Motor neuron (in vitro differentiated cells): Measurements from ENCODE around the gene FBXO7. TPM values are rescaled to one million over a fixed set of nuclear protein-coding genes. Genes with fewer than 3 reads are reported as not detected.

Experiments used
- ATAC-seq, 8 experiments: fragments of 200-7000 bp; cut with Tn5 transposase; replicated peaks in 6 of 8; 2 replicates each; pipeline ENCODE4 v1.8.0; 2021; ENCODE audit warnings: mild to moderate bottlenecking in 8 of 8, moderate library complexity in 8 of 8
- H3K27ac ChIP-seq, 2 donors: fragments of 250-450 bp; sonication (Bioruptor Pico); 2 replicates each; pipeline ENCODE4 v1.9.0; 2021; ENCODE audit warnings: antibody characterized with exemption in 2 of 2, mild to moderate bottlenecking in 2 of 2, moderate library complexity in 1 of 2
- H3K4me1 ChIP-seq, 2 donors: fragments of 250-450 bp; sonication (Bioruptor Pico); replicated peaks in 1 of 2; 2 replicates each; pipeline ENCODE4 v1.6.1; 2021; ENCODE audit warnings: antibody characterized with exemption in 2 of 2, mild to moderate bottlenecking in 2 of 2, moderate library complexity in 1 of 2
- H3K4me3 ChIP-seq, 5 donors: fragments of 250-450 bp; sonication (Bioruptor Pico); 2 replicates each; pipeline ENCODE4 v1.9.0; 2021; ENCODE audit warnings: antibody characterized with exemption in 5 of 5, mild to moderate bottlenecking in 5 of 5, moderate library complexity in 4 of 5
- WGBS, 10 experiments: fragments of 450-650 bp; shearing (Covaris generic); methylation state at CpG; one replicate each; pipeline ENCODE4 v1.0.0; 2022; 5-methylcytosine and 5-hydroxymethylcytosine counted together
- in situ Hi-C, 9 experiments: fragments of 400-800 bp; cut with MboI; loops; one replicate each; pipeline ENCODE4 v1.15.0; 2021; ENCODE audit warnings: low sequenced_read_pairs in 9 of 9, low pct_unique_long_range_greater_than_20kb in 2 of 9; ENCODE audit not compliant: unreplicated experiment in 9 of 9
- total RNA-seq, 8 experiments: library from RNA; unstranded; fragments of 300-600 nt; gene quantifications; 2 replicates each; pipeline versions ENCODE4 v1.2.3 to v1.2.4, GENCODE V29; 2022

Gene FBXO7
- 100 to 1,000 TPM in 1 of 8 experiments, 10 to 100 TPM in 7; 39.8 to 100 (median 60.2) TPM for total RNA-seq

GRCh38 chr22:32474635-32475467 lies at the start of gene FBXO7:
FBXO7 (plus strand) TSS chr22:32474811; CDS start chr22:32475003, 192 bp downstream.
- in situ Hi-C loops = loop anchor here in 2 of 9 experiments (25.0 kb wide), 2 partner anchors 213 to 488 kb away; partner anchors contain the start of gene SLC5A4 (in 1 of the 2)
- Histone ChIP-seq H3K4me1 (peaks cover 12 to 22% of the 10 kb centered on the region in 2 donors), H3K4me3 (peak within 1 kb of the TSS; percentile 68 to 92 (median 75)), H3K27ac (peak within 1 kb of the TSS; percentile 87 to 93)
- WGBS, 10 experiments = 0% methylated on average over 1 to 23 of the region's 92 CpGs; no CpG with 5 or more reads in 4 of the 10 experiments
- peak; percentile 64 to 88 (median 78) for ATAC-seq

GRCh38 chr22:32426881-32427280 lies 47.7 kb upstream of the FBXO7 start:
- Histone ChIP-seq H3K4me3 (no peak overlapping the region), H3K4me1 (no peaks in the 10 kb centered on the region), H3K27ac (no peak overlapping the region)
- no peak for ATAC-seq
- in situ Hi-C loops = no loop called here
- 71 to 96% (median 82%) methylated on average over 2 to 4 of the region's 4 CpGs; no CpG with 5 or more reads in 2 of the 10 experiments for WGBS, 10 experiments

GRCh38 chr22:32430352-32430751 lies 44.3 kb upstream of the FBXO7 start:
- no peak overlapping the region for H3K27ac ChIP-seq
- ATAC-seq = no peak
- H3K4me3 ChIP-seq = no peak overlapping the region
- in situ Hi-C loops = no loop called here
- H3K4me1 ChIP-seq = no peaks in the 10 kb centered on the region
- WGBS, 10 experiments = 6 to 64% (median 50%) methylated on average over 1 of the region's 1 CpG; no CpG with 5 or more reads in 5 of the 10 experiments

- H3K27ac ChIP-seq = no peak overlapping the region
- no peak overlapping the region for H3K4me3 ChIP-seq
- peak in 4 of 8 experiments; percentile 29 to 45 (median 36) for ATAC-seq
- in situ Hi-C loops = no loop called here
- no peaks in the 10 kb centered on the region for H3K4me1 ChIP-seq
- WGBS, 10 experiments = 0 to 73% (median 40%) methylated on average over 1 to 6 of the region's 6 CpGs; no CpG with 5 or more reads in 3 of the 10 experiments
These were observed 30.5 kb upstream of the FBXO7 start for GRCh38 chr22:32444068-32444467.

- peak in 7 of 8 experiments; percentile 32 to 100 (median 36) for ATAC-seq
- in situ Hi-C loops = no loop called here
- Histone ChIP-seq H3K4me1 (no peaks in the 10 kb centered on the region), H3K27ac (no peak overlapping the region), H3K4me3 (no peak overlapping the region)
- WGBS, 10 experiments = 0 to 33% (median 10%) methylated on average over 1 of the region's 1 CpG; no CpG with 5 or more reads in 6 of the 10 experiments
These were observed 28.3 kb upstream of the FBXO7 start for GRCh38 chr22:32446321-32446720.

- in situ Hi-C loops = no loop called here
- H3K4me1 ChIP-seq = no peaks in the 10 kb centered on the region
- WGBS, 10 experiments = 10 to 73% (median 66%) methylated on average over 1 to 4 of the region's 4 CpGs; no CpG with 5 or more reads in 2 of the 10 experiments
- H3K27ac ChIP-seq = no peak overlapping the region
- ATAC-seq = no peak
- H3K4me3 ChIP-seq = no peak overlapping the region
These were observed 25.6 kb upstream of the FBXO7 start for GRCh38 chr22:32448980-32449379.

- H3K4me3 ChIP-seq = no peak overlapping the region
- in situ Hi-C loops = loop anchor here in 2 of 9 experiments (25.0 kb wide), 2 partner anchors 195 to 470 kb away; partner anchors contain the start of gene SLC5A4 (in 1 of the 2)
- WGBS, 10 experiments = 54 to 100% (median 84%) methylated on average over 1 to 4 of the region's 4 CpGs; no CpG with 5 or more reads in 3 of the 10 experiments
- no peak overlapping the region for H3K27ac ChIP-seq
- ATAC-seq = no peak
- H3K4me1 ChIP-seq = no peaks in the 10 kb centered on the region
These were observed 17.6 kb upstream of the FBXO7 start for GRCh38 chr22:32457031-32457430.

GRCh38 chr22:32462452-32462851 lies 12.2 kb upstream of the FBXO7 start:
- in situ Hi-C loops = loop anchor here in 2 of 9 experiments (25.0 kb wide), 2 partner anchors 200 to 475 kb away; partner anchors contain the start of gene SLC5A4 (in 1 of the 2)
- ATAC-seq = no peak
- H3K27ac ChIP-seq = no peak overlapping the region
- H3K4me1 ChIP-seq = no peaks in the 10 kb centered on the region
- H3K4me3 ChIP-seq = no peak overlapping the region
- WGBS, 10 experiments = 17 to 73% (median 47%) methylated on average over 1 to 3 of the region's 3 CpGs

- no peak for ATAC-seq
- Histone ChIP-seq H3K4me3 (no peak overlapping the region), H3K27ac (no peak overlapping the region), H3K4me1 (peaks cover 13 to 16% of the 10 kb centered on the region in 2 donors)
- in situ Hi-C loops = loop anchor here in 2 of 9 experiments (25.0 kb wide), 2 partner anchors 203 to 478 kb away; partner anchors contain the start of gene SLC5A4 (in 1 of the 2)
- 60 to 94% (median 86%) methylated on average over 1 to 3 of the region's 3 CpGs; no CpG with 5 or more reads in 4 of the 10 experiments for WGBS, 10 experiments
These were observed 8.9 kb upstream of the FBXO7 start for GRCh38 chr22:32465661-32466060.

- ATAC-seq = no peak
These were observed 8.1 kb upstream of the FBXO7 start for GRCh38 chr22:32466496-32466895.

GRCh38 chr22:32469799-32470212 lies 4.8 kb upstream of the FBXO7 start:
- in situ Hi-C loops = loop anchor here in 2 of 9 experiments (25.0 kb wide), 2 partner anchors 208 to 483 kb away; partner anchors contain the start of gene SLC5A4 (in 1 of the 2)
- Histone ChIP-seq H3K4me3 (no peak overlapping the region), H3K27ac (peak overlapping the region; percentile 30 to 62), H3K4me1 (peaks cover 19 to 23% of the 10 kb centered on the region in 2 donors)
- ATAC-seq = peak in 7 of 8 experiments; percentile 62 to 89 (median 88)
- WGBS, 10 experiments = 0 to 45% (median 11%) methylated on average over 1 to 5 of the region's 6 CpGs; no CpG with 5 or more reads in 2 of the 10 experiments

More at GRCh38 chr22:32466496-32466895, 8.1 kb upstream of the FBXO7 start:
- WGBS, 10 experiments = 45 to 91% (median 76%) methylated on average over 2 to 8 of the region's 8 CpGs
- in situ Hi-C loops = loop anchor here in 2 of 9 experiments (25.0 kb wide), 2 partner anchors 204 to 479 kb away; partner anchors contain the start of gene SLC5A4 (in 1 of the 2)
- Histone ChIP-seq H3K27ac (no peak overlapping the region), H3K4me1 (peaks cover 13 to 16% of the 10 kb centered on the region in 2 donors), H3K4me3 (no peak overlapping the region)

- WGBS, 10 experiments = 16 to 100% (median 34%) methylated on average over 1 to 5 of the region's 6 CpGs; no CpG with 5 or more reads in 2 of the 10 experiments
- ATAC-seq = peak in 2 of 8 experiments; percentile 1 to 2
- peak overlapping the region in 1 of 2 donors; percentile 93 for H3K27ac ChIP-seq
- H3K4me1 ChIP-seq = peaks cover 19 to 31% of the 10 kb centered on the region in 2 donors
- in situ Hi-C loops = loop anchor here in 2 of 9 experiments (25.0 kb wide), 2 partner anchors 211 to 486 kb away; partner anchors contain the start of gene SLC5A4 (in 1 of the 2)
- peak overlapping the region in 2 of 5 donors; percentile 85 to 92 for H3K4me3 ChIP-seq
These were observed 1.1 kb upstream of the FBXO7 start for GRCh38 chr22:32473388-32473952.
